CD4-positive, alpha-beta T cell treated with Interleukin-15 for 4 hours (primary cell): ENCODE data around the gene TREX2.

ENCODE experiments used
- DNase-seq: peaks from one replicate; pipeline ENCODE4 v3.0.0-alpha.2; 2020; ENCODE audit warnings: low spot score

TREX2 gene, protein sequence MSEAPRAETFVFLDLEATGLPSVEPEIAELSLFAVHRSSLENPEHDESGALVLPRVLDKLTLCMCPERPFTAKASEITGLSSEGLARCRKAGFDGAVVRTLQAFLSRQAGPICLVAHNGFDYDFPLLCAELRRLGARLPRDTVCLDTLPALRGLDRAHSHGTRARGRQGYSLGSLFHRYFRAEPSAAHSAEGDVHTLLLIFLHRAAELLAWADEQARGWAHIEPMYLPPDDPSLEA

DNA sequence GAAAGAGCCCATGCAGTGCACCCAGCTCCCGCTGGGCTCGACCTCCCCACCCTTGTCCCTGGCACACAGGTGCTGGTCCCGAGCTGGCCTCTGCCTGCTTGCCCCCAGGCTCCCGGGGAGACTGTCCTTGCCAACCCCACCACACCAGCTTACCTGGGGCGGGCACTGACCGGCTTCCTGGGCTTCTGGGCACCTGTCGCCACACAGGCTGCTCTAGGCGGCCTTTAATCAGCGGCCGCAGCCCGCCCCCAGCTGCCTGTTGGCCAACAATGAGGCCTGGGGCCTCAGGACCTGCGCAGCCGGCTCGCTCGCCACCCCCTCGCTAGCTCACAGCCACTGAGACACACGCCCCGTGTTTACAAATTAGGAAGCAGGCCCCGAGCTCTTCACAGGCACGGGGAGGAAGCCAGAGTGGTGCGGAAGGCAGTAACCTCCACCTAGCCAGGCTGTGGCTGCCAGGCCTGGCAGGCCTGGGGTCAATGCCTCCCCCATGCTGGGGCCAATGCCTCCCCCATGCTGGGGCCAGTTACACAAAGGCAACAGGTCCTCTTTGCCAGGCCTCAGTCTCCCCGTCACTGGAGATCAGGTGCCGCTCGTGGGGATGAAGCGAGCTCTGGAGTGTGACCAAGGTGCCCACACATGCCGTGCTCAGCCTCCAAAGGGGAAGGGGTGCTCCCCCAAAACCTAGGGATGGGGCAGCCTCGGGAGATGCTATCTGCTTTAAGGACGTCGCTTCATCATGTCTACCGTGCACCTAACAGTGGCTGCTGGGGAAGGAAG, at the start of gene TREX2:
Gene TREX2, minus strand, starts transcription at position 201 of the 780 bp plus-strand sequence. CDS start 626 bp downstream, outside the sequence.
- DNase-seq = no peak

DNA sequence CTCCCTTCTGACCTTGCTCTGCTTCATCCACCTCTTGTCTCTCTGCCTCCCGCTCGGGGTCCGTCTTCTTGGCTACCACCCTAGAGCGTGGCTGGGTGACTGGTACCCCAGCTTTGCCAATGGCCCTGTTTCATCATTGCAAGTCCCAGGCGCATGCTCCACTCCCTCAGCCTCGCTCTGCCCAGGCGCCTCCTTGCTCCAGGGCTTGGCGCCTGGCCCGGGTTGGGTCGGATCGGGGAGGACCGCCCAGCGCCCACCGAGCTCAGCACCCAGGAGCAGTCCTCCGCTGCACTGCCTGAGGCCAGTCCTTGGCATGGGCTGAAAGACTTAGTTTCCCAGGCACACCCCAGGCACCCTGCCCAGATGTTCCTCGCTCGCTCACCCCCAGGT, 49.5 kb upstream of the TREX2 start:
- DNase-seq = no peak

GRCh38 chrX:153494541-153495361, 48.9 kb upstream of the TREX2 start, which contains the start of gene BGN:
Gene BGN, plus strand, starts transcription at chrX:153494980. Its CDS starts 9,652 bp downstream, at chrX:153504632.
- DNase-seq = no peak

DNA sequence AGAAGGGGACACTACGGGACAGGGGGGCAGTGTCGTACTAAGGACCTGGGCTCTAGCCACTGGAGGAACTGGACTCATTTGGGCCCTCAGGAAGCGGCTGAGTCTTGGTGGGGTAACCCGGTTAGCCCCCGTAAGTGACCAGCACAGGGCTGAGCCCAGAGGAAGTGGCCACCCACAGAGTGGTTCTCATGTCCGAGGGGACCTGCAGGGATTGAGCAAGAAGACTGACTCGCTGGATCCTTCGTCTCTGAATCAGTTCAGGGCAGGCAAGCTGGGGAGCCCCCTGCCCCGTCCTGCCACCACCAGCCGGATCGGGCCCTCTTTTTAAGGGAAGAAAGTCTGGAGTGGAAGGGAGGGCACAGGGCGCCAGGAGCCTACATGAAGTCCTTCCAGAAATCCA, 48.2 kb upstream of the TREX2 start:
- no peak for DNase-seq

DNA sequence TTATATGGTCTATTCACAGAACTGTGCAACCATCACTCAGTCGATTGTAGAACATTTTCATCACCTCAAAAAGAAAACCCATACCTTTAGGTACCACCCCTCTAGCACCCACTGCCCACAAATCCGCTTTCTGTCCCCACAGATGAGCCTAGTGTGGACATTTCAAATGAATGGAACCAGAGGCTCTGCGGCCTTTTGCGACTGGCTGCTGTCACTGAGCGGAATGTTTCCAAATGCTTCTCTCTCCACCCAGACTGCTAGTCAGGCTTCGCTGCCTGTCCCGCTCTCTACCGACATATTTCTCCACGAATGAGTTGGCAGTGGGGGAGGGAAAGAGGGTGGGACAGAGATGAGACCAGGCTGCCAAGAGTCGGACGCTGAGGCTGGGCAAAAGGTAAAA, 47.2 kb upstream of the TREX2 start:
- DNase-seq = no peak

DNA sequence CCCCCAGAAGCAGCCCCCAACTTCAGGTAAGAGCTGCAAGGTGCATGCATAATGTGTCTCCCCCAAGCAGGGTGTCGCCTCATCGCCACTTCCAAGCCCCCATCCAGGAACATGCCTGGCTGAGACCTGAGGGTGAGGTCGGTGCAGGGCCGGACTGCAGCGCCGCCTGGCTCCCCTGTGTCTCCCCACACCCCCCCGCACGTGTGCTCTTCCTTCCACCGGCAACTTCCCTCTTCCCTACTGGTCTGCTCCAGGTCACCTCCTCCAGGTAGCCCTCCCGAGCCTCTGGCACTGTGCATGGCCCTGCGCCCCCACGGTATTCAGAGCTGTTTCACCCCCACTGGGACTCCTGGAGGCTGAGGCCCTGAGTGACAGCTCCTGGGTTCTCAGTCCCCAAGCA, 46.7 kb upstream of the TREX2 start:
- no peak for DNase-seq

GRCh38 chrX:153491918-153492317, 46.1 kb upstream of the TREX2 start:
- no peak for DNase-seq

GRCh38 chrX:153491351-153491914, 45.6 kb upstream of the TREX2 start:
- no peak for DNase-seq

GRCh38 chrX:153490217-153490930, 44.5 kb upstream of the TREX2 start:
- no peak for DNase-seq

- no peak for DNase-seq
Observed at GRCh38 chrX:153488231-153488914, 42.5 kb upstream of the TREX2 start.

GRCh38 chrX:153487590-153488071, 41.8 kb upstream of the TREX2 start:
- no peak for DNase-seq

DNA sequence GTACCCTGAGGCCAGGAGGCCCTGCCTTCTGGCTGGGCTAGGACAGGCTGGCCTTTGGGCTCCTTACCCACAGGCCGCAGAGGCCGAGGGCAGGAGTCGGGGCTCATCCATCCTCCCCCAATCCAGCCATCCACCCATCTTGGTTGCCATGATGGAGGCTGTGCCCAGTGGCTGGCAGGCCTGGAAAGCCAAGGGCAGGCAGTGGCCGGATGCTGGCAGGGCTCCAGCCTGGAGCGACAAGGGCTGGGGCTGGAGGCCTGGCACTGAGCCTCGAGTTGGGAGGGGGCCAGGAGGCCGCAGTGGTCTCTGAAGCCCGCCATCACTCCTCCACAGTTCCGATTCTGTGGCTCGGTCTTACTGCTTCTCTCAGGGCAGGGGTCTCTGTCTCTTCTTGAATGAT, 40.3 kb upstream of the TREX2 start:
- no peak for DNase-seq

- no peak for DNase-seq
Observed at GRCh38 chrX:153485396-153486080, 39.7 kb upstream of the TREX2 start.

DNA sequence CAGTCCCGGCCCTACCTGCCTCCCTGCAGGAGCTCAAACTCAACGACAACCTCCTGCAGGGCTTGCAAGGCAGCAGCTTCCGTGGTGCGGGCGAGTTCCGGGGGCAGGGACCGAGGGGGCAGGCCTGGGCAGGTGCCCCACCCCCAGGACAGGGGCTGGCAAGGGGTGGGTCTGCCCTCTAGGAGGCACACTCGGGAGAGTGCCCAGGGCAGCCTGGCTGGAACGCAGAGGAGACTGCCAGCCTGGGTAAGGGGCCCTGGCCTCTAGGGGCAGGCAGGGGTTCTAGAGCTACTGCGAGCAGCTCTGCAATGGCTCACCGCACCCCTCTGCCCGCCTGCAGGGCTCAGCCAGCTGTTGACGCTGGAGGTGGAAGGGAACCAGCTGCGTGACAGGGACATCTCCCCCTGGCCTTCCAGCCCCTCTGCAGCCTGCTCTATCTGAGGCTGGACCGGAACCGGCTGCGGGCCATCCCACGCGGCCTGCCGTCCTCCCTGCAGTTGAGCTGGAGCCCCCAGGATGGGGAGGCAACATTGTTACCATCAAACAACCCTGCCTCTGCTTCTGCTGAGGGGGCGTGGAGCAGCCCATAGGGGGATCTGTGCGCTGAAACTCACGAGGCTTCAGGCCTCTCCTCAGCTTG, 36.6 kb upstream of the TREX2 start:
- no peak for DNase-seq

DNA sequence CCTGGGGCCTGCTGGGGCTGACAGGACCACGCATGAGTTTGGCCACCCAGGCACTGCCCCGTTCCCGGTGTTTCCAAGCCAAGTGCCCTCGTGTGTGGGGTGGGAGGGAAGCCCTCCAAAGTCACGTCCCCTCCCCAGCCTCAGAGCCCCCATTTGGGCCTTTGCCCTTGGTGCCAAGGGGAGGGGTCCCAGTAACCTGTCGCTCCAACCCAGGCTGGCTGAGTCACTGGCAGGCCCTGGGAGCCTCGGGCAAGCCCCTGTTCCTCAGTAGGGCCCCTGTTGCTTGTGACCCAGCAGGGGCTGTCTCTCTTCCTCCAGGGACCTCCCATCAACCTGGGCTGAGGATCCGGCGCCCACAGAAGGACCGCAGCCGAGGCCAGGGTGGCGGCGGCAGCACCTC, 35.2 kb upstream of the TREX2 start:
- no peak for DNase-seq

GRCh38 chrX:153478746-153479145, 32.9 kb upstream of the TREX2 start:
- DNase-seq = no peak

DNA sequence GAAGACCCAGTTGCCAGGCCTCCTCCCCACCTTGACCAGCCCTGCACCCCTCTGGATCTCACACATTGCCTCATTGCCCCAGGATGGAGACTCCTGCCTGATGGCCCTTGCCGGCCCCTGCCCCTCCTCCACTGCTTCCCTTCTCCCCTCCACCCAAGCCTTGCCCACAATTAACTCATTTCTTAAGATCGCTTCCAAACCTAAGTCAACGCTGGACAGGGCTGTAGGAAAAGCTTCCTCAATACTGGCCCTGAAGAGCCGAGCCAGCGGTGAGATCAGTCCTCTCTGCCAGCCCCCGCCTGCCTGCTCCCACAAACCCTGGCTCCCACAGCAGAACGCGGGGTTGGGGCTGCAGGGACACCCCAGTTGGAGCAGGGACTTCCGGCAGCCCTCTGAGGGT, 32.0 kb upstream of the TREX2 start:
- DNase-seq = no peak

- no peak for DNase-seq
Observed at GRCh38 chrX:153477364-153477857, 31.6 kb upstream of the TREX2 start.

DNA sequence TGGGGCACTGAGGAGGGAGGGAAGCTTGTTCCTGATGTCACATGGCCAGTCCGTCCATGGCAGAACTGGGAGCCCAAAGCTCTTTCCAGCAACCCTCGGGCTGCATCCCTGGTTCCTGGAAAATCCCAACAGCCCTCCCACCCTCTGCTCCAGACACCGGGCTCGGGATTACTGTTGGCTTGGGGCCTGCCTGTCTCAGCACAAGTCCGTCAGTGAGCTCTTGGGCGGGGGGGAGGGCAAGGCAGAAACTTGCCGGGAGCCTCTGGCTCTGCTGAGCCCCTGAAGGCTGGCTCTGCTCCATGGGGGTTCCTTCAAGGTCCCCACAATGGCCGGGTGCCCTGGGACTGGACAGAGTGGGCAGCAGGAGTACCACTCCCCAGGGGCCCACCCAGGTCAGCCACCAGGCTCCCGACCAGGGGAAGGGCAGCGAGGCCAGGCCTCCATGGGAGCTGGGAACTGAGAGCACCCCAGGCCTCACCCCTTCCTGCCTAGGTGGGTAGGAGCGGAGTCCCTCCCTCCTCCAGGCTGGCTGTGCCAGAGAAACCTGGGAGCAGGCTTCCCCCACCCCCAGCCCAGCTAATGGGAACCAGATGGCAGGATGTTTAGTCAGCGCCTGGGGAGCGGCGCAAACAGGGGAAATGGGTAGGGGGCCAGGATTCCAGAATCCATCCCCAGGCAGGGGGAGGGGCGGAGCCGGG, 31.0 kb upstream of the TREX2 start:
- no peak for DNase-seq
